SK-N-SH (cell line): Measurements from ENCODE around the gene RTN4.

Experiments
- CTCF ChIP-seq: fragments of 200-600 bp; sonication (generic); IDR thresholded peaks from 2 replicates; pipeline ENCODE4 v1.6.1; 2017; ENCODE audit warnings: antibody characterized with exemption, mild to moderate bottlenecking, moderate library complexity
- GABPA ChIP-seq: IDR thresholded peaks from 2 replicates; pipeline ENCODE4 v1.4.0; 2012; ENCODE audit warnings: low read depth, mild to moderate bottlenecking
- NFIC ChIP-seq: IDR thresholded peaks from 2 replicates; pipeline ENCODE4 v1.4.0; 2012; ENCODE audit warnings: borderline replicate concordance
- PBX3 ChIP-seq: IDR thresholded peaks from 2 replicates; pipeline ENCODE4; 2012
- SMC3 ChIP-seq: IDR thresholded peaks from 2 replicates; pipeline ENCODE4 v1.6.1; 2012; ENCODE audit warnings: low read depth, low read length, improper control_type of control experiment
- USF2 ChIP-seq: fragments of 150-350 bp; IDR thresholded peaks from 2 replicates; pipeline ENCODE4 v1.6.1; 2017; ENCODE audit warnings: antibody characterized with exemption, low read length, low read depth, borderline replicate concordance
- ZBTB33 ChIP-seq: IDR thresholded peaks from 2 replicates; pipeline ENCODE4 v1.4.0; 2012; ENCODE audit warnings: low read depth, borderline replicate concordance

- TF ChIP-seq GABPA (no peak), CTCF (no peak), NFIC (no peak), PBX3 (no peak), SMC3 (no peak), USF2 (no peak), ZBTB33 (no peak)
Observed at GRCh38 chr2:54954158-54954557, 96.1 kb downstream of the RTN4 start.
